Stimulated activated CD4-positive, alpha-beta T cell treated with anti-CD3 and anti-CD28 coated beads, TNF-alpha, amount 100 ng/mL, for 24 hours (primary cell): ENCODE results near the gene TRIM56.
"Not testable (repeated sequence)": the region's sequence is repeated elsewhere in the genome, so short reads cannot be mapped to it uniquely, and the experiment has no call there.

ENCODE experiments used
- DNase-seq, 3 experiments: peaks; one replicate each; pipeline ENCODE4 v3.0.0-alpha.2; 2020; ENCODE audit warnings: low read depth in 3 of 3

TRIM56 gene

DNA sequence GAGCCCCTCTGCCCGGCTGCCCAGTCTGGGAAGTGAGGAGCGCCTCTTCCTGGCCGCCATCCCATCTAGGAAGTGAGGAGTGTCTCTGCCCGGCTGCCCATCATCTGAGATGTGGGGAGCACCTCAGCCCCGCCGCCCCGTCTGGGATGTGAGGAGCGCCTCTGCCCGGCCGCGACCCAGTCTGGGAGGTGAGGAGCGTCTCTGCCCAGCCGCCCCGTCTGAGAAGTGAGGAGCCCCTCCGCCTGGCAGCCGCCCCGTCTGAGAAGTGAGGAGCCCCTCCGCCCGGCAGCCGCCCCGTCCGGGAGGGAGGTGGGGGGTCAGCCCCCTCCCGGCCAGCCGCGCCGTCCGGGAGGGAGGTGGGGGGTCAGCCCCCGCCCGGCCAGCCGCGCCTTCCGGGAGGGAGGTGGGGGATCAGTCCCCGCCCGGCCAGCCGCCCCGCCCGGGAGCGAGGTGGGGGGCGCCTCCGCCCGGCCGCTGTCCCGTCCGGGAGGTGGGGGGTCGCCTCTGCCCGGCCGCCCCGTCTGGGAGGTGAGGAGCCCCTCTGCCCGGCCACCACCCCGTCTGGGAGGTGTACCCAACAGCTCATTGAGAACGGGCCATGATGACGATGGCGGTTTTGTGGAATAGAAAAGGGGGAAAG lies 7.1 kb downstream of the TRIM56 start:
- DNase-seq, result not testable (repeated sequence)

- DNase-seq, result no peak
Observed at GRCh38 chr7:101093906-101094305, 8.6 kb downstream of the TRIM56 start.

- no peak for DNase-seq
Observed at GRCh38 chr7:101094376-101094775, 9.1 kb downstream of the TRIM56 start.

DNA sequence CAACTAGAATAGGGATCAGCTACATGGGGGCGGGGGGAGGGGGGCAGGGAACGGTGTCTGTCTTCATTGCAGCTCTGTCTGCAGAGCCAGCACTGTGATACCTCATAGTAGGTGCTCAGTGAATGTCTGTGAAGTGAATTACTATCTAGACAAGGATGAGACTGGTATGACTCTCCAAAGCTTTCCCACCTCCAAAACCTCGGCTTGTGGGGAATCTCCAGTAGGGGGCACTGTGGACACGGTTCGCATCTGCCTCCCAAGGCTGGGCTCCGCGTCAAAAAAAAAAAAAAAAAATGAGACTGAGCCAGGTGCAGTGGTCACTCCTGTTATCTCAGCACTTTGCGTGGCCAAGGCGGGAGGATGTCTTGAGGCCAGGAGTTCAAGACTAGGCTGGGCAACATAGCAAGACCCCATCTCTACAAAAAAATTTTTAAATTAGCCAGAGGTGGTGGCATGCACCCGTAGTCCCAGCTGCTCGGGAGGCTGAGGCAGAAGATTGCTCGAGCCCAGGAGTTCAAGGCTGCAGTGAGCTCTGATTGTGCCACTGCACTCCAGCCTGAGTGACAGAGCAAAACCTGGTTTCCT lies 9.6 kb downstream of the TRIM56 start:
- peak in 2 of 3 experiments; percentile 11 to 42 for DNase-seq

- no peak for DNase-seq
Observed at GRCh38 chr7:101096331-101096956, 11.2 kb downstream of the TRIM56 start.

GRCh38 chr7:101096957-101097347 lies 11.7 kb downstream of the TRIM56 start:
- no peak for DNase-seq

GRCh38 chr7:101097561-101097960 lies 12.3 kb downstream of the TRIM56 start:
- DNase-seq, result no peak

DNA sequence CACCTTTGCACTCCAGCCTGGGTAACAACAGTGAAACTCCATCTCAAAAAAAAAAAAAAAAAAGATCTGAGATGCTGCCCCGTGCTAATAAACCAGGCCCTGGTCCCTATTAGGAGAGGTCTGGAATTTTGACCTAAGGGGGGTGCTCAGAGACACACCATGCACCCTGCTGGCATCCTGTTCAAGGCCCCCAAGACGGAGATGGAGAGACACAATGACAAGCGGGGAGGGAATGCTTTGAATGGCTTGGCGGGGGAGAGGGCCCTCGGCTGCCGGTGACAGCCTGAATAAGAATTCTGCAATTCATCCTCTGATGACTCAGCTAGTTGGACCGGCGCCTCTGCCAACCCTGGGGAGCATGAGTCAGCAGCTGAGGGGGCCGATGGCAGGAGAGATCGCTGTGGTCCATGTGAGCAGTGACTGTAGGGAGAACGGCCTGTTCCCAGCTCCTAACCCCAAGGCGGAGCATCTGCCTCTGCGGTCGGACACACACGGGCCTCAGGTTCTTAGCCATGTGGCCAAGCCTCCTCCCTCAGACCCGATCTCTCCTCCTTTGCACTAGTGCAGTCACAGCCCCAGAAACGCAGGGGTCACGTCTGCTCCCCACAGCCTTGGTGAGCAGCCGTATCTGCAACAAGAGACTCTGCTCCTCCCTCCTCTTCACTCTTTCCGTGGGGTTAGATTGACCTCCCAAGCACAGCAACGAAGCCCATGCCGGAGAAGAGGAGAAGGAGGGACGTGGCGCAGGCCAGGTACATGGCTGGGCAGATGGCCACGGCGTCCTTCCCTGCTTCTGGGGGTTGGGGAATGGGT lies 14.9 kb downstream of the TRIM56 start:
- peak; percentile 26 to 64 (median 51) for DNase-seq

- no peak for DNase-seq
Observed at GRCh38 chr7:101100858-101101847, 15.9 kb downstream of the TRIM56 start.

DNA sequence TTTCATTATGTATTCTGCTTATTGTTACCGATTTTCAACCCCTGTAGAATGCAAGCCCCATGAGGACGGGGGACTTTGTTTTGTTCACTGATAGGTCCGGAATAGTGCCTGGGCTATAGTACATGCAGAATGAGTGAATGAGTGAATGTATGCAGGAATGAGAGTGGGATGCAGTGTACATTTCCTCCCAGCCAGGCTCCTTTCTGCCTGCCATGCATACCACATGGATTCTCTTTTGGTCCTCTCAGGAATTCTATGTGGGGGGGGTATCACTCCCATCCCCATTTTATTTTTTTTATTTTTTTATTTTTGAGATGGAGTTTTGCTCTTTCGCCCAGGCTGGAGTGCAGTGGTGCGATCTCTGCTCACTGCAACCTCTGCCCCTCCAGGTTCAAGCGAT lies 16.7 kb downstream of the TRIM56 start:
- no peak for DNase-seq

- DNase-seq, result not testable (repeated sequence)
Observed at GRCh38 chr7:101103701-101104100, 18.4 kb downstream of the TRIM56 start.

DNA sequence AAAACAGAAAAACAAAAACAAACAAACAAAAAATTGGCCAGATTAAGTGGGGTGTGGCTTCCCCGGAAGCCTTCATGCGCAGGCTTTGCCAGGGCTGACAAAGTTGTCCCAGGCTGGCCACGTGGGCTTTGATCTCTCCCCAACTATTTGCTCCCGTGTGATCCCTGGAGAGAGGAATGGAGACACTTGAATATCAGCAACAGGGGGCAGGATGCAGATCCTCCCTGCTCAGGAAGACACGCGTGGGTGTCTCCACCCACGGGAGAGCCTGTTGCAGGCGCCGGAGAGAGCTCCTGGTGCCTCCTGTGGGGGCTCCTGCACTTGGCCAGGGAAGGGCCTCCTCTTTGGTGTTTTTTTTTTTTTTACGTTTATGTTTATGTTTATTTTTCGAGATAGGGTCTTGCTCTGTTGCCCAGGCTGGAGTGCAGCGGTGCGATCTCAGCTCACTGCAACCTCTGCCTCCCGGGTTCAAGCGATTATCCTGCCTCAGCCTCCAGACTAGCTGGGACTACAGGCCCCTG lies 19.0 kb downstream of the TRIM56 start:
- DNase-seq, result no peak

- DNase-seq, result no peak
Observed at GRCh38 chr7:101104799-101105198, 19.5 kb downstream of the TRIM56 start.

GRCh38 chr7:101105248-101105647 lies 20.0 kb downstream of the TRIM56 start:
- DNase-seq, result not testable (repeated sequence)

- DNase-seq, result no peak
Observed at GRCh38 chr7:101106386-101106785, 21.1 kb downstream of the TRIM56 start.

DNA sequence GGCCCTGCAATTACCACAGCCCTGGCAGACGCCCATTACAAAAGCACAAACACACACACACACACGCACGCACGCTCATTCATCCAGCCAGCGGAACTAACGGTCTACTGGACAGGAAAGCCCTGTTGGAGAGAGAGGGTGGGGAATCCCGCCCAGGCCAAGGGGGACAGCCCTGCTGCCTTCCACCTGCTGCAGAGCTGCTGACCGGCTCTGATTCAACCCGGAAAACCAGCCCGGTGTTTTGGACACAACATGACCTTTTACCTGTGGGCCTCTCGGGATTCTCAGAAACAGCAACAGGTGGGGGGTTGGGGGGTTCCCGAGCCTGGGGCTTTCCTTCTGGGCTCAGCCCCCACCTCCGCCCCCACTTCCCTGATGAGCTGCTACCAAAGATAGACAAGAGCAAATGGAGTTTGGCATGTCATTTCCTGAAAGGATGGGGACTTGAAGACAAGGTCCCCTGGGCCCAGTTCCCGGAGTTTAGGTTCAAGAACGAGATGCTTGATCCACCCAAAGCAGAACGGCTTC lies 23.1 kb downstream of the TRIM56 start:
- DNase-seq, result no peak

DNA sequence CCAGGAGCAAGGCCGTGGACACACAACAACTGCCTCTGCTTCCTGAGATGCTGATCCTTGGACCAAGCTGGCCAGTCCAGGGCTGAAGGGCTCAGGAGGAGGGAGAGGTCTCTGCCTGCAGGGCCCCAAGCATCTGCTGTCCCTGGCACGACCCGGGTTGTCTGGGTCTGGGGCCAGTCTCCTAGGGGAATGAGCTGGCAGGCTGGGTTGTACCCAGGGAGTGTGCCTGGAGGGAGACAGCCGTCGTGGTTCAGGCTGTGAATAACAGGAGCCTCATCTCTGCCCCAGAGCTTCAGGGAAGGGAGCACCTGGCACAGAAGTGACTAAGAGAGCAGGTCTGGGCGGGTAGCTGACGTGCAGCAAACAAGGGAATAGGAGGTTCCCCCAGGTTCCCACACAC lies 23.7 kb downstream of the TRIM56 start:
- no peak for DNase-seq

- no peak for DNase-seq
Observed at GRCh38 chr7:101109368-101109767, 24.1 kb downstream of the TRIM56 start.

DNA sequence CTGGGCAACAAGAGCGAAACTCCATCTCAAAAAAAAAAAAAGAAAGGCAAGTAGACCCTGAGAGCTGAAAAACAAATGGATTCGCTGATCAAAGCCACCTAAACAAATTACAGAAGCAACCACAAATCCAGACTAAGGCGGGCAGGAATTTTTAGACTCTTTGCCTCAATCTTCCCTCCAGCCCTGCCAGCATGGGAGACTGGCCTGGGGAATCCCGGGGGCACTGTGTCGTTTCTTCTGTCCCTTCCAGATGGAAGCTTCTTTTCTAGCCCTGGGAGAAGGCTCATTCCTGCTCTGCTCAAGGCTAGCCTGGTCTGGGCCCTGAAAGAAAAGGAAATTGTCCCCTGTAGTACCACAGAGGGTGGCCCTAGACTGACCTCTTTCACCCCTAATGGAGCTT lies 26.0 kb downstream of the TRIM56 start:
- DNase-seq, result no peak

- no peak for DNase-seq
Observed at GRCh38 chr7:101112233-101112632, 27.0 kb downstream of the TRIM56 start.

DNA sequence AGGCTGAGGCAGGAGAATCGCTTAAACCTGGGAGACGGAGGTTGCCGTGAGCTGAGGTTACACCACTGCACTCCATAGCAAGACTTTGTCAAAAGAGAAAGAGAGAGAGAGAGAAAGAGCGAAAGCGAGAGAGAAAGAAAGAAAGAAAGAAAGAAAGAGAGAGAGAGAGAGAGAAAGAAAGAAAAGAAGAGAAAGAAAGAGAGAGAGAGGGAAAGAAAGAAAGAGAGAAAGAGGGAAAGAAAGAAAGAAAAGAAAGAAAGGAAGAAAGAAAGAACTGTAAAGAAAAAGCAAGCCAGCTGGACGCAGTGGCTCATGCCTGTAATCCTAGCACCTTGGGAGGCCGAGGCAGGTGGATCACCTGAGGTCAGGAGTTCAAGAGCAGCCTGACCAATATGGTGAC lies 27.9 kb downstream of the TRIM56 start:
- not testable (repeated sequence) for DNase-seq
